ENCODE measurements around the gene TBC1D22A. TPM values are rescaled to one million over a fixed set of nuclear protein-coding genes. Genes with fewer than 3 reads are reported as not detected.

The TBC1D22A gene
- total RNA-seq, 1 donor from 2014 or later = 14.3 TPM

- H3K4me3 Mint-ChIP-seq = no peak overlapping the region
- no peaks in the 10 kb centered on the region for H3K27me3 Mint-ChIP-seq (ENCODE audit: low read depth)
- DNase-seq (ENCODE audit: low read depth, low spot score) = no peak
- H3K36me3 Mint-ChIP-seq (ENCODE audit: low read depth) = no peaks in the 10 kb centered on the region
- H3K27ac Mint-ChIP-seq (ENCODE audit: unreplicated experiment) = no peak overlapping the region
- no peaks in the 10 kb centered on the region for H3K9me3 Mint-ChIP-seq
- TF ChIP-seq, protein P1, sequence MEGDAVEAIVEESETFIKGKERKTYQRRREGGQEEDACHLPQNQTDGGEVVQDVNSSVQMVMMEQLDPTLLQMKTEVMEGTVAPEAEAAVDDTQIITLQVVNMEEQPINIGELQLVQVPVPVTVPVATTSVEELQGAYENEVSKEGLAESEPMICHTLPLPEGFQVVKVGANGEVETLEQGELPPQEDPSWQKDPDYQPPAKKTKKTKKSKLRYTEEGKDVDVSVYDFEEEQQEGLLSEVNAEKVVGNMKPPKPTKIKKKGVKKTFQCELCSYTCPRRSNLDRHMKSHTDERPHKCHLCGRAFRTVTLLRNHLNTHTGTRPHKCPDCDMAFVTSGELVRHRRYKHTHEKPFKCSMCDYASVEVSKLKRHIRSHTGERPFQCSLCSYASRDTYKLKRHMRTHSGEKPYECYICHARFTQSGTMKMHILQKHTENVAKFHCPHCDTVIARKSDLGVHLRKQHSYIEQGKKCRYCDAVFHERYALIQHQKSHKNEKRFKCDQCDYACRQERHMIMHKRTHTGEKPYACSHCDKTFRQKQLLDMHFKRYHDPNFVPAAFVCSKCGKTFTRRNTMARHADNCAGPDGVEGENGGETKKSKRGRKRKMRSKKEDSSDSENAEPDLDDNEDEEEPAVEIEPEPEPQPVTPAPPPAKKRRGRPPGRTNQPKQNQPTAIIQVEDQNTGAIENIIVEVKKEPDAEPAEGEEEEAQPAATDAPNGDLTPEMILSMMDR (conservative IDR thresholded peaks at IDR 0.05) = no peak
- H3K4me1 Mint-ChIP-seq = peaks cover 18% of the 10 kb centered on the region
Observed at GRCh38 chr22:46968359-46968740, 205.9 kb downstream of the TBC1D22A start.

- Mint-ChIP-seq H3K4me1 (peaks cover 18% of the 10 kb centered on the region), H3K27ac (ENCODE audit: unreplicated experiment) (peak overlapping the region; percentile 43), H3K4me3 (no peak overlapping the region), H3K27me3 (ENCODE audit: low read depth) (no peaks in the 10 kb centered on the region), H3K9me3 (no peaks in the 10 kb centered on the region), H3K36me3 (ENCODE audit: low read depth) (no peaks in the 10 kb centered on the region)
- TF ChIP-seq, protein P1 (conservative IDR thresholded peaks at IDR 0.05) = no peak
- DNase-seq (ENCODE audit: low read depth, low spot score) = no peak
Observed at GRCh38 chr22:46968848-46969247, 206.4 kb downstream of the TBC1D22A start.

DNA sequence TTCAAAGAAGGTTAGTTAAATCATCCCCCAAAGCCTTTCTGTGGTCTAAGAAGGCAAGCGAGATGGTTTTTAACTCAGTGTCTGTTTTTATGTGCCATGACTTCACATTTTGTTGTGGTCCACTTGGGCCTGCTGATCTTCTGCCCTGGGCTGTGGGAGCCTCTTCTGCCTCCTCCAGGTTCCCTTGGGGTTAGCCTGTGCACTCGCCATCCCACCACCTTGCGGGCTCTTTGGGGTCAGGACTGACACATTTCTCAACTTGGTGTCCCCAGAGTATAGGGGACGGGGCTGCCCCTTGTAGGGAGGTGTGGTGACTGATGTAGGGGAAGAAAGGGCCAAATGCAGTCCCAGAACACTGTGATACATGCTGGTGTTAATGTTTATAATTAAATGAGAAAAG is 207.0 kb downstream of the TBC1D22A start:
- Mint-ChIP-seq H3K4me3 (no peak overlapping the region), H3K9me3 (no peaks in the 10 kb centered on the region)
- DNase-seq (ENCODE audit: low read depth, low spot score) = no peak

DNA sequence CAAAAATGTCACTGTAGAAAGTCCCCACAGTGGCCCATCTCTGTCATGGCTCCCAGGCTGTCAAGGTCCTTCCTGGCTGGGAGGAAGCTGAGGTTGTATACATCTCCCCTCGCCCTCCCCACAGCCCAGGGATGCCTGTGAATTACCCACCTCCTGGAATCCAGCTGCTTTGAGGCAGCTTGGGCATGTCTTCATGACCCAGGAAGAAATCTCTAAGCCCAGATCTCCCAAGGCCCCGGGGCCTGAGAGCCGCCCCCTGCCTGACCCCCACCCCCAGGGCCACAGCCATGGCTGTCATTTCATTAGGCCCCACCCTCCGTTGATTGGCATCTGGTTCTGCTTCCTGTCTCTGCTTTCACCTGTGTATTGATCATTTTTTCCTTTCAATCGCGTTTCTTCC is 207.5 kb downstream of the TBC1D22A start:
- H3K27me3 Mint-ChIP-seq (ENCODE audit: low read depth) = no peaks in the 10 kb centered on the region
- no peaks in the 10 kb centered on the region for H3K9me3 Mint-ChIP-seq
- TF ChIP-seq, protein P1 (conservative IDR thresholded peaks at IDR 0.05) = no peak
- H3K4me1 Mint-ChIP-seq = peaks cover 18% of the 10 kb centered on the region
- no peak for DNase-seq (ENCODE audit: low read depth, low spot score)
- peaks cover under 1% of the 10 kb centered on the region for H3K36me3 Mint-ChIP-seq (ENCODE audit: low read depth)
- no peak overlapping the region for H3K27ac Mint-ChIP-seq (ENCODE audit: unreplicated experiment)
- H3K4me3 Mint-ChIP-seq = no peak overlapping the region

More for the DNA sequence above, 207.0 kb downstream of the TBC1D22A start:
- TF ChIP-seq, protein P1 (conservative IDR thresholded peaks at IDR 0.05) = no peak
- Mint-ChIP-seq H3K27me3 (ENCODE audit: low read depth) (no peaks in the 10 kb centered on the region), H3K36me3 (ENCODE audit: low read depth) (no peaks in the 10 kb centered on the region), H3K27ac (ENCODE audit: unreplicated experiment) (no peak overlapping the region), H3K4me1 (peaks cover 18% of the 10 kb centered on the region)

- no peak overlapping the region for H3K4me3 Mint-ChIP-seq
- H3K4me1 Mint-ChIP-seq = peaks cover 18% of the 10 kb centered on the region
- no peak overlapping the region for H3K27ac Mint-ChIP-seq (ENCODE audit: unreplicated experiment)
- no peak for DNase-seq (ENCODE audit: low read depth, low spot score)
- H3K36me3 Mint-ChIP-seq (ENCODE audit: low read depth) = peaks cover 3% of the 10 kb centered on the region
- H3K9me3 Mint-ChIP-seq = no peaks in the 10 kb centered on the region
- TF ChIP-seq, protein P1 (conservative IDR thresholded peaks at IDR 0.05) = no peak
- H3K27me3 Mint-ChIP-seq (ENCODE audit: low read depth) = no peaks in the 10 kb centered on the region
Observed at GRCh38 chr22:46970411-46971098, 208.1 kb downstream of the TBC1D22A start.

All from neural crest cell (in vitro differentiated cells).